ENCODE data around the gene SNX3.

DNA sequence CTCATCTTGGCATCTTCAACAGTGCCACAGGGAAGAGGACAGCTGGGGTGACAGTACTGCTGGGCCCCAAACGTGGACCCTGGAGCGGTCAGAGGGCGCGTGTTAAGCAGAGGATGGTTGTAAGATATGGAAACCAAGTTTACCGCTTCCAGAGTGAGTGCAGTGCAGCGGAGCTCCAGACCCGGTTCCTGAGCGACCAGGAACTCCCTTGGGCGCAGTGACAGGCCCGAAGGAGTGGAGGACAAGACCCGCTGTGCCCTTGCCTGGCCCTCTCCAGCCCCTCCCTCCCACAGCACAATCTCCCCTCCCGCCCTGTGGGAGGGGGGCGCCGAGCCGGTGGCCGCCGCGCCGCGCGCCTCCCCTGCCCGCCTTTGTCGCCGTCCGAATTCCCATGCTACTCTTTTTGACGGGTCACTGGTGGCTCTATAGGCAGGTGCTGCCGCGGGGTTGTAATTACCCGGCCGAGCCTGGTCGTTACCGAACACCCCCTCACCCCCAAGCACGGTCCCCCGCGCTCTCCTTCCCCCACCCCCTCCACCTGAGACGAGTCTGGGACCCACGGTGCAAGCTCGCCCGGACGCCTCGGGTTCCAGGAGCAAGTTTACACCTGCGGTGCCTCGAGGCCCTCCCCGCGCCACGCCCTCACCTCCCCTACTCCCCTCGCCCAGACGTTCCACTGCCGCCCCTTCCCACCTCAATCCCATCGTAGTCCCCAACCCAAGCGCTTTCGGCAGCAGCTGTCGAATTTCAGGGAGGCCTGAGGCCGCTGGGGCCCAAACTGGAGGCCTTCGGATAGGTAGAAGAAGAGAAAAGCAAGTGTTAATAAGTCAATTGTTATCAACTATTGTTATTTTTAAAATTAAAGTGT is 91.1 kb downstream of the SNX3 start:
- TF ChIP-seq, protein P1, sequence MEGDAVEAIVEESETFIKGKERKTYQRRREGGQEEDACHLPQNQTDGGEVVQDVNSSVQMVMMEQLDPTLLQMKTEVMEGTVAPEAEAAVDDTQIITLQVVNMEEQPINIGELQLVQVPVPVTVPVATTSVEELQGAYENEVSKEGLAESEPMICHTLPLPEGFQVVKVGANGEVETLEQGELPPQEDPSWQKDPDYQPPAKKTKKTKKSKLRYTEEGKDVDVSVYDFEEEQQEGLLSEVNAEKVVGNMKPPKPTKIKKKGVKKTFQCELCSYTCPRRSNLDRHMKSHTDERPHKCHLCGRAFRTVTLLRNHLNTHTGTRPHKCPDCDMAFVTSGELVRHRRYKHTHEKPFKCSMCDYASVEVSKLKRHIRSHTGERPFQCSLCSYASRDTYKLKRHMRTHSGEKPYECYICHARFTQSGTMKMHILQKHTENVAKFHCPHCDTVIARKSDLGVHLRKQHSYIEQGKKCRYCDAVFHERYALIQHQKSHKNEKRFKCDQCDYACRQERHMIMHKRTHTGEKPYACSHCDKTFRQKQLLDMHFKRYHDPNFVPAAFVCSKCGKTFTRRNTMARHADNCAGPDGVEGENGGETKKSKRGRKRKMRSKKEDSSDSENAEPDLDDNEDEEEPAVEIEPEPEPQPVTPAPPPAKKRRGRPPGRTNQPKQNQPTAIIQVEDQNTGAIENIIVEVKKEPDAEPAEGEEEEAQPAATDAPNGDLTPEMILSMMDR (conservative IDR thresholded peaks at IDR 0.05) = no peak
- TF ChIP-seq EZH2 (IDR thresholded peaks at IDR 0.05; ENCODE audit: low read depth) = no peak
